ENCODE measurements around the gene APOO. TPM values are rescaled to one million over a fixed set of nuclear protein-coding genes. Genes with fewer than 3 reads are reported as not detected.

The APOO gene
- total RNA-seq, 6 experiments from 2014 or later = 20.8 to 28.1 (median 23.3) TPM

GRCh38 chrX:23785580-23785979, 122.2 kb downstream of the APOO start:
- Mint-ChIP-seq H3K36me3 (ENCODE audit: low read depth) (peaks cover 24% of the 10 kb centered on the region), H3K4me3 (peak overlapping the region; percentile 95), H3K9me3 (peaks cover 10% of the 10 kb centered on the region; the same call in 1 of the 2 replicates), H3K27me3 (ENCODE audit: insufficient read depth) (peaks cover 8% of the 10 kb centered on the region; the same call in 1 of the 2 replicates), H3K4me1 (ENCODE audit: low read depth) (peaks cover 32% of the 10 kb centered on the region), H3K27ac (peak overlapping the region; percentile 98)
- TF ChIP-seq, protein P1, sequence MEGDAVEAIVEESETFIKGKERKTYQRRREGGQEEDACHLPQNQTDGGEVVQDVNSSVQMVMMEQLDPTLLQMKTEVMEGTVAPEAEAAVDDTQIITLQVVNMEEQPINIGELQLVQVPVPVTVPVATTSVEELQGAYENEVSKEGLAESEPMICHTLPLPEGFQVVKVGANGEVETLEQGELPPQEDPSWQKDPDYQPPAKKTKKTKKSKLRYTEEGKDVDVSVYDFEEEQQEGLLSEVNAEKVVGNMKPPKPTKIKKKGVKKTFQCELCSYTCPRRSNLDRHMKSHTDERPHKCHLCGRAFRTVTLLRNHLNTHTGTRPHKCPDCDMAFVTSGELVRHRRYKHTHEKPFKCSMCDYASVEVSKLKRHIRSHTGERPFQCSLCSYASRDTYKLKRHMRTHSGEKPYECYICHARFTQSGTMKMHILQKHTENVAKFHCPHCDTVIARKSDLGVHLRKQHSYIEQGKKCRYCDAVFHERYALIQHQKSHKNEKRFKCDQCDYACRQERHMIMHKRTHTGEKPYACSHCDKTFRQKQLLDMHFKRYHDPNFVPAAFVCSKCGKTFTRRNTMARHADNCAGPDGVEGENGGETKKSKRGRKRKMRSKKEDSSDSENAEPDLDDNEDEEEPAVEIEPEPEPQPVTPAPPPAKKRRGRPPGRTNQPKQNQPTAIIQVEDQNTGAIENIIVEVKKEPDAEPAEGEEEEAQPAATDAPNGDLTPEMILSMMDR (IDR thresholded peaks at IDR 0.05) = no peak
- no peak for DNase-seq

DNA sequence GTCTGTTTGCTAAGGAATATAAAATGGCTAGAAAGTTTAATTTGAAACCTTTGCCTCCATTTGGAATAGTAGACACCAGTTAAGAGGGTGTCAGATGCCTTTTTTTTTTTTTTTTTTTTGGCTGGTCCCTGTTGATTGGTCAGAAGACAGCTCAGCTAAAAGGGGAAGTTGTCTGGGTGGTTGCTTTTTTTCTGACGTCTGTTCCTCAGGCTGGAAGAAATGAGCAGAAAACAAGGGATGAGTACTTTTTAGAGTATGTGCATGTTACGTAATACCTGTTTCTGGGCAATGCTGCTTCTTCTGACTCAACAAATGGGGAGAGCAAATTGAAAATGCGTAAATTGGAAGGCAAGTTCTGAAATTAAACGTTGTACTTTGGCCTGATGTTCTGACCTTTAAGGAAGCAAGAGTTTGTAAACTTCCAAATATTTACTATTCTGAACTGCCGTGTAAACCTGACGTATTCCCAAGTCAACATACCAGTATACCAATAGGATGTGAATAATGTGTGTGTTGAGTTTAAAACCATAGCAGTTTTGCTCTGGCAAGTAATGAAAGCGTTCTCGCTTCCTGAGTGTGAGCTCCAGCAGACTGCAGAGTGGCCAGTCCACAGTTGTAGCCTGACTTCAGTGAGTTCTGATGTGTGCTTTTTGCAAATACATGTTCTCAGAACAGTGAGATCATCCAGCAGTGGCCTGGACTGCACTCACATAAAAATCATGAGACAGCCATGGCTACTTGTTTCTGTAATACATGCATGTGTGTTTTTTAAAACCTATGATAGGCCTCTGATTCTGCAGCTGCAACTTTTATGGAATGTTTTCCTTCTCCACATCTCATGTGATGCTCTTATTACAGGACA, 123.0 kb downstream of the APOO start:
- Mint-ChIP-seq H3K27ac (peak overlapping the region; percentile 98), H3K9me3 (peaks cover 10% of the 10 kb centered on the region; the same call in 1 of the 2 replicates), H3K4me1 (ENCODE audit: low read depth) (peaks cover 32% of the 10 kb centered on the region), H3K27me3 (ENCODE audit: insufficient read depth) (peaks cover 8% of the 10 kb centered on the region; the same call in 1 of the 2 replicates), H3K36me3 (ENCODE audit: low read depth) (peaks cover 24% of the 10 kb centered on the region), H3K4me3 (peak overlapping the region; percentile 95)
- DNase-seq = peak; percentile 84
- TF ChIP-seq, protein P1 (IDR thresholded peaks at IDR 0.05) = no peak

- TF ChIP-seq, protein P1 (IDR thresholded peaks at IDR 0.05) = no peak
- H3K27me3 Mint-ChIP-seq (ENCODE audit: insufficient read depth) = peaks cover 8% of the 10 kb centered on the region; the same call in 1 of the 2 replicates
- H3K9me3 Mint-ChIP-seq = peaks cover 10% of the 10 kb centered on the region; the same call in 1 of the 2 replicates
- peak overlapping the region; percentile 95 for H3K4me3 Mint-ChIP-seq
- peaks cover 39% of the 10 kb centered on the region for H3K4me1 Mint-ChIP-seq (ENCODE audit: low read depth)
- H3K36me3 Mint-ChIP-seq (ENCODE audit: low read depth) = peaks cover 24% of the 10 kb centered on the region
- H3K27ac Mint-ChIP-seq = peak overlapping the region; percentile 98
- no peak for DNase-seq
These were observed 123.9 kb downstream of the APOO start for GRCh38 chrX:23783589-23784469.

Other genes with a start within 250 kb of the APOO start
- gene PRDX4, start 240.4 kb downstream of the APOO start, total RNA-seq (2021; fragmentation: NEBNext Ultra II Directional; extraction: Animal tissue kit (Norgen Biotek cat#: 25700)) = 100 to 1,000 TPM; 125 to 149 (median 136) TPM
- 10 to 100 TPM; 49.1 to 52.8 (median 50.3) TPM for gene ACOT9, start 164.7 kb downstream of the APOO start, total RNA-seq (2021; fragmentation: NEBNext Ultra II Directional; extraction: Animal tissue kit (Norgen Biotek cat#: 25700))
- 10 to 100 TPM; 65.4 to 79.0 (median 75.3) TPM for gene SAT1, start 124.8 kb downstream of the APOO start, total RNA-seq (2021; fragmentation: NEBNext Ultra II Directional; extraction: Animal tissue kit (Norgen Biotek cat#: 25700))
- gene CXorf58, start 68 bp upstream of the APOO start, total RNA-seq (2021; fragmentation: NEBNext Ultra II Directional; extraction: Animal tissue kit (Norgen Biotek cat#: 25700)) = not detected
- gene KLHL15, start 119.2 kb upstream of the APOO start, total RNA-seq (2021; fragmentation: NEBNext Ultra II Directional; extraction: Animal tissue kit (Norgen Biotek cat#: 25700)) = 1 to 10 TPM; 6.6 to 9.0 (median 7.8) TPM
- 100 to 1,000 TPM; 137 to 153 (median 145) TPM for gene EIF2S3, start 147.0 kb upstream of the APOO start, total RNA-seq (2021; fragmentation: NEBNext Ultra II Directional; extraction: Animal tissue kit (Norgen Biotek cat#: 25700))
- gene ZFX, start 241.8 kb upstream of the APOO start, total RNA-seq (2021; fragmentation: NEBNext Ultra II Directional; extraction: Animal tissue kit (Norgen Biotek cat#: 25700)) = 10 to 100 TPM; 28.1 to 34.0 (median 32.9) TPM

Measured in HFFc6 (cell line).